IMR-90 (cell line): ENCODE measurements around the gene CPED1.
"Not testable (repeated sequence)": the region's sequence is repeated elsewhere in the genome, so short reads cannot be mapped to it uniquely, and the experiment has no call there.

Experiments used
- BHLHE40 ChIP-seq: fragments of 150-350 bp; IDR thresholded peaks from 2 replicates; pipeline ENCODE4 v1.6.1; 2016; ENCODE audit warnings: mild to moderate bottlenecking, low read depth, low read length
- CHD1 ChIP-seq: IDR thresholded peaks from 2 replicates; pipeline ENCODE4 v1.6.1; 2012; ENCODE audit warnings: low read depth, low read length, improper control_type of control experiment
- FOS ChIP-seq: fragments of 150-350 bp; IDR thresholded peaks from 2 replicates; pipeline ENCODE4 v1.6.1; 2016; ENCODE audit warnings: low read depth, low read length
- MAFK ChIP-seq: IDR thresholded peaks from 2 replicates; pipeline ENCODE4 v1.6.1; 2012; ENCODE audit warnings: low read depth, low read length, improper control_type of control experiment
- MAZ ChIP-seq: IDR thresholded peaks from 2 replicates; pipeline ENCODE4 v1.6.1; 2012; ENCODE audit warnings: low read depth, mild to moderate bottlenecking, low read length, improper control_type of control experiment, moderate library complexity, borderline replicate concordance
- POLR2A ChIP-seq: IDR thresholded peaks from 2 replicates; pipeline ENCODE4 v1.6.1; 2012; ENCODE audit warnings: mild to moderate bottlenecking, low read depth, low read length
- RAD21 ChIP-seq: IDR thresholded peaks from 2 replicates; pipeline ENCODE4 v1.6.1; 2012; ENCODE audit warnings: low read length, improper control_type of control experiment
- RCOR1 ChIP-seq: IDR thresholded peaks from 2 replicates; pipeline ENCODE4 v1.6.1; 2012; ENCODE audit warnings: mild to moderate bottlenecking, low read length, improper control_type of control experiment; ENCODE audit not compliant: insufficient replicate concordance
- SMC3 ChIP-seq: fragments of 150-350 bp; IDR thresholded peaks from 2 replicates; pipeline ENCODE4 v1.6.1; 2016; ENCODE audit warnings: low read depth, mild to moderate bottlenecking, antibody characterized with exemption, low read length, moderate library complexity
- TF ChIP-seq, protein P1 (sequence below): conservative IDR thresholded peaks from 2 replicates; pipeline ENCODE4 v1.5.1; 2012; ENCODE audit warnings: mild to moderate bottlenecking, low read depth, low read length, improper control_type of control experiment
- TF ChIP-seq, protein P2 (sequence below): fragments of 150-350 bp; IDR thresholded peaks from 2 replicates; pipeline ENCODE4 v1.6.1; 2017; ENCODE audit warnings: mild to moderate bottlenecking, antibody characterized with exemption, low read length, low read depth

GRCh38 chr7:121059979-121060509 is 71.5 kb downstream of the CPED1 start:
- not testable (repeated sequence) for TF ChIP-seq SMC3, POLR2A, CHD1, MAFK, FOS, RCOR1, MAZ, RAD21, BHLHE40
- TF ChIP-seq, protein P1, sequence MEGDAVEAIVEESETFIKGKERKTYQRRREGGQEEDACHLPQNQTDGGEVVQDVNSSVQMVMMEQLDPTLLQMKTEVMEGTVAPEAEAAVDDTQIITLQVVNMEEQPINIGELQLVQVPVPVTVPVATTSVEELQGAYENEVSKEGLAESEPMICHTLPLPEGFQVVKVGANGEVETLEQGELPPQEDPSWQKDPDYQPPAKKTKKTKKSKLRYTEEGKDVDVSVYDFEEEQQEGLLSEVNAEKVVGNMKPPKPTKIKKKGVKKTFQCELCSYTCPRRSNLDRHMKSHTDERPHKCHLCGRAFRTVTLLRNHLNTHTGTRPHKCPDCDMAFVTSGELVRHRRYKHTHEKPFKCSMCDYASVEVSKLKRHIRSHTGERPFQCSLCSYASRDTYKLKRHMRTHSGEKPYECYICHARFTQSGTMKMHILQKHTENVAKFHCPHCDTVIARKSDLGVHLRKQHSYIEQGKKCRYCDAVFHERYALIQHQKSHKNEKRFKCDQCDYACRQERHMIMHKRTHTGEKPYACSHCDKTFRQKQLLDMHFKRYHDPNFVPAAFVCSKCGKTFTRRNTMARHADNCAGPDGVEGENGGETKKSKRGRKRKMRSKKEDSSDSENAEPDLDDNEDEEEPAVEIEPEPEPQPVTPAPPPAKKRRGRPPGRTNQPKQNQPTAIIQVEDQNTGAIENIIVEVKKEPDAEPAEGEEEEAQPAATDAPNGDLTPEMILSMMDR = not testable (repeated sequence)
- TF ChIP-seq, protein P2, sequence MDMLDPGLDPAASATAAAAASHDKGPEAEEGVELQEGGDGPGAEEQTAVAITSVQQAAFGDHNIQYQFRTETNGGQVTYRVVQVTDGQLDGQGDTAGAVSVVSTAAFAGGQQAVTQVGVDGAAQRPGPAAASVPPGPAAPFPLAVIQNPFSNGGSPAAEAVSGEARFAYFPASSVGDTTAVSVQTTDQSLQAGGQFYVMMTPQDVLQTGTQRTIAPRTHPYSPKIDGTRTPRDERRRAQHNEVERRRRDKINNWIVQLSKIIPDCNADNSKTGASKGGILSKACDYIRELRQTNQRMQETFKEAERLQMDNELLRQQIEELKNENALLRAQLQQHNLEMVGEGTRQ = not testable (repeated sequence)
